Left lobe of liver (tissue), 2 donors: Measurements from ENCODE around the gene NRAP. TPM values are rescaled to one million over a fixed set of nuclear protein-coding genes. Genes with fewer than 3 reads are reported as not detected.

Experiments
- ATAC-seq: fragments of 200-7000 bp; cut with Tn5 transposase; one replicate; pipeline ENCODE4 v1.9.1; 2020; ENCODE audit warnings: mild to moderate bottlenecking, moderate library complexity
- DNase-seq: peaks from one replicate; pipeline ENCODE4 v3.0.0-alpha.2; 2020; ENCODE audit warnings: low spot score
- total RNA-seq: library from RNA; stranded (reverse); gene quantifications from one replicate; pipeline ENCODE4 v1.2.1, GENCODE V29; 2021
- donor health status: DM: no; HTN: no; CAD: no; lungs with moderate emphysema.
- donor health status: DM: no; HTN: yes; CAD: no.

NRAP gene
- total RNA-seq, 1 donor from 2014 or later = 0.05 TPM

- DNase-seq (peak; percentile 89), ATAC-seq (peak; percentile 82)
Observed at GRCh38 chr10:113540845-113541548, 122.8 kb downstream of the NRAP start.

GRCh38 chr10:113539789-113540188, 124.1 kb downstream of the NRAP start:
- no peak for DNase-seq
- peak; percentile 14 for ATAC-seq

Other genes with a start within 250 kb of the NRAP start
- 289 TPM for gene HABP2, start 111.0 kb downstream of the NRAP start, total RNA-seq
- gene CASP7, start 15.9 kb upstream of the NRAP start, total RNA-seq = 12.4 TPM
- gene PLEKHS1, start 87.6 kb upstream of the NRAP start, total RNA-seq = not detected
- 5.8 TPM for gene DCLRE1A, start 190.0 kb upstream of the NRAP start, total RNA-seq
- 22.4 TPM for gene NHLRC2, start 190.6 kb upstream of the NRAP start, total RNA-seq